GM23338 (cell line): Measurements from ENCODE around the gene PPAN. TPM values are rescaled to one million over a fixed set of nuclear protein-coding genes. Genes with fewer than 3 reads are reported as not detected.

Experiments used
- ATAC-seq: fragments of 200-7000 bp; cut with Tn5 transposase; 3 replicates; pipeline ENCODE4 v1.9.1; 2020
- DNase-seq: peaks from one replicate; pipeline ENCODE4 v3.0.0-alpha.2; 2015; ENCODE audit warnings: low spot score
- H2AFZ ChIP-seq: fragments of 200-600 bp; sonication (generic); 2 replicates; pipeline ENCODE4 v1.8.0; 2016; ENCODE audit warnings: antibody characterized with exemption, mild to moderate bottlenecking, moderate library complexity
- H3F3A ChIP-seq: fragments of 200-600 bp; sonication (generic); replicated peaks from 2 replicates; pipeline ENCODE4 v1.8.0; 2017; ENCODE audit warnings: antibody characterized with exemption, mixed run types, low read depth
- H3K27ac ChIP-seq: fragments of 200-600 bp; sonication (generic); 2 replicates; pipeline ENCODE4 v1.6.1; 2016; ENCODE audit warnings: low read depth
- H3K27me3 ChIP-seq: fragments of 200-600 bp; sonication (generic); 2 replicates; pipeline ENCODE4 v1.8.0; 2016; ENCODE audit warnings: mild to moderate bottlenecking, mixed run types, moderate library complexity; ENCODE audit not compliant: insufficient read depth
- H3K36me3 ChIP-seq: fragments of 200-600 bp; sonication (generic); 2 replicates; pipeline ENCODE4 v1.8.0; 2016; ENCODE audit warnings: mild to moderate bottlenecking; ENCODE audit not compliant: insufficient read depth
- H3K4me1 ChIP-seq: fragments of 200-600 bp; sonication (generic); 2 replicates; pipeline ENCODE4 v1.8.0; 2016; ENCODE audit warnings: mild to moderate bottlenecking, moderate library complexity; ENCODE audit not compliant: insufficient read depth
- H3K4me2 ChIP-seq: fragments of 200-600 bp; sonication (generic); 2 replicates; pipeline ENCODE4 v1.7.1; 2017; ENCODE audit warnings: mixed run types
- H3K4me3 ChIP-seq: fragments of 200-600 bp; sonication (generic); 2 replicates; pipeline ENCODE4 v1.6.1; 2016; ENCODE audit warnings: mixed run types
- H3K79me2 ChIP-seq: fragments of 200-600 bp; sonication (generic); replicated peaks from 2 replicates; pipeline ENCODE4 v1.8.0; 2017; ENCODE audit warnings: mild to moderate bottlenecking; ENCODE audit not compliant: insufficient read depth
- H3K9me2 ChIP-seq: fragments of 200-600 bp; sonication (generic); 2 replicates; pipeline ENCODE4 v1.8.0; 2017; ENCODE audit not compliant: insufficient read depth
- H4K20me1 ChIP-seq: fragments of 200-600 bp; sonication (generic); replicated peaks from 2 replicates; pipeline ENCODE4 v1.8.0; 2017; ENCODE audit warnings: mild to moderate bottlenecking; ENCODE audit not compliant: insufficient read depth
- H3K27ac Mint-ChIP-seq: 2 replicates; pipeline ENCODE4 v1.8.0; 2020; ENCODE audit warnings: inconsistent platforms, mild to moderate bottlenecking, moderate library complexity, mixed read lengths
- H3K27me3 Mint-ChIP-seq: 3 replicates; pipeline ENCODE4 v1.8.0; 2022; ENCODE audit warnings: low read depth, mild to moderate bottlenecking, moderate library complexity, mixed read lengths, inconsistent platforms; ENCODE audit not compliant: insufficient read depth, poor library complexity
- H3K36me3 Mint-ChIP-seq: 3 replicates; pipeline ENCODE4 v1.8.0; 2021; ENCODE audit warnings: low read depth, mild to moderate bottlenecking, inconsistent platforms, moderate library complexity, mixed read lengths
- H3K4me1 Mint-ChIP-seq: 3 replicates; pipeline ENCODE4 v1.8.0; 2020; ENCODE audit warnings: mild to moderate bottlenecking, inconsistent platforms, mixed read lengths
- H3K4me3 Mint-ChIP-seq: 3 replicates; pipeline ENCODE4 v1.8.0; 2021; ENCODE audit warnings: moderate library complexity, mild to moderate bottlenecking, inconsistent platforms, mixed read lengths
- H3K9me3 Mint-ChIP-seq: 3 replicates; pipeline ENCODE4 v1.8.0; 2020; ENCODE audit warnings: moderate library complexity, mild to moderate bottlenecking, inconsistent platforms, mixed read lengths
- CREB1 ChIP-seq: fragments of 250-450 bp; sonication (Bioruptor Pico); IDR thresholded peaks from 2 replicates; pipeline ENCODE4 v1.5.0; 2020; ENCODE audit warnings: low read depth, mild to moderate bottlenecking, moderate library complexity
- CTCF ChIP-seq, 2 experiments: fragments of 200-600 bp in 1 of 2; sonication (generic) in 1 of 2; conservative IDR thresholded peaks; 2 replicates each; pipeline versions ENCODE4 v1.5.1 to v1.6.1; 2016 to 2017; ENCODE audit warnings: antibody characterized with exemption in 2 of 2, low read depth in 2 of 2, mild to moderate bottlenecking in 2 of 2, moderate library complexity in 1 of 2
- EZH2 ChIP-seq: fragments of 200-600 bp; sonication (generic); IDR thresholded peaks from one replicate; pipeline ENCODE4 v1.8.0; 2017; ENCODE audit warnings: antibody characterized with exemption, mild to moderate bottlenecking, low read depth; ENCODE audit not compliant: unreplicated experiment
- EZH2phosphoT487 ChIP-seq: fragments of 200-600 bp; sonication (generic); IDR thresholded peaks from one replicate; pipeline ENCODE4 v1.8.1; 2018; ENCODE audit warnings: antibody characterized with exemption; ENCODE audit not compliant: unreplicated experiment
- JUNB ChIP-seq: IDR thresholded peaks from one replicate; pipeline ENCODE4 v1.6.1; 2016; ENCODE audit warnings: antibody characterized with exemption; ENCODE audit not compliant: unreplicated experiment
- POLR2AphosphoS5 ChIP-seq: IDR thresholded peaks from 2 replicates; pipeline ENCODE4 v1.6.1; 2016; ENCODE audit warnings: antibody characterized with exemption, low read depth
- ZNF331 ChIP-seq: fragments of 250-450 bp; sonication (Bioruptor Pico); IDR thresholded peaks from 2 replicates; pipeline ENCODE4 v1.5.0; 2020; ENCODE audit warnings: low read depth, mild to moderate bottlenecking, moderate library complexity
- polyA plus RNA-seq: library from polyadenylated mRNA; unstranded; fragments of >200 nt; fragmentation: Nextera tagmentation; extraction: Ambion mirVana; gene quantifications from 2 replicates; pipeline ENCODE4 v1.2.1, GENCODE V29; 2016
- total RNA-seq: library from RNA; depleted of rRNA; stranded (reverse); fragments of >200 nt; shearing (Covaris generic); gene quantifications from 2 replicates; pipeline ENCODE4 v1.2.3, GENCODE V29; 2014

Gene PPAN
- total and polyA plus RNA-seq, 2 experiments from 2014 or later = 71.8 to 81.9 TPM

GRCh38 chr19:10155839-10156238 is 49.7 kb downstream of the PPAN start:
- H3K27me3 Mint-ChIP-seq = peaks cover 2% of the 10 kb centered on the region
- Histone ChIP-seq H3K4me1 (no peaks in the 10 kb centered on the region), H3F3A (0 out of 2 replicates have a peak, but pooled peaks cover 12% of the 10 kb centered on the region), H3K9me2 (no peaks in the 10 kb centered on the region), H3K4me3 (no peak overlapping the region), H3K4me2 (no peak overlapping the region), H2AFZ (no peak overlapping the region), H3K27me3 (no peaks in the 10 kb centered on the region), H3K79me2 (no peaks in the 10 kb centered on the region), H4K20me1 (peaks cover 14% of the 10 kb centered on the region), H3K36me3 (peaks cover 75% of the 10 kb centered on the region), H3K27ac (no peak overlapping the region)
- H3K36me3 Mint-ChIP-seq = peaks cover 97% of the 10 kb centered on the region
- no peaks in the 10 kb centered on the region for H3K9me3 Mint-ChIP-seq
- no peaks in the 10 kb centered on the region for H3K4me1 Mint-ChIP-seq
- DNase-seq = no peak
- TF ChIP-seq CTCF (conservative IDR thresholded peaks at IDR 0.05; ENCODE audit: low read depth in 2 of 2) (0 out of 4 replicates have a peak, but pooled peaks of 1 of the 2 experiments have one; percentile 6), JUNB (no peak)
- ATAC-seq = no peak
- H3K27ac Mint-ChIP-seq = no peak overlapping the region
- no peak overlapping the region for H3K4me3 Mint-ChIP-seq

GRCh38 chr19:10158071-10158470 is 51.9 kb downstream of the PPAN start:
- Histone ChIP-seq H3K79me2 (no peaks in the 10 kb centered on the region), H2AFZ (no peak overlapping the region), H3K4me1 (no peaks in the 10 kb centered on the region), H3K36me3 (peaks cover 74% of the 10 kb centered on the region), H3K27me3 (no peaks in the 10 kb centered on the region), H3K4me2 (no peak overlapping the region), H3K9me2 (no peaks in the 10 kb centered on the region), H3K27ac (no peak overlapping the region), H3F3A (0 out of 2 replicates have a peak, but pooled peaks cover 12% of the 10 kb centered on the region), H3K4me3 (no peak overlapping the region), H4K20me1 (peaks cover 6% of the 10 kb centered on the region)
- no peaks in the 10 kb centered on the region for H3K4me1 Mint-ChIP-seq
- no peak overlapping the region for H3K27ac Mint-ChIP-seq
- DNase-seq (no peak), ATAC-seq (no peak)
- peaks cover 3% of the 10 kb centered on the region for H3K27me3 Mint-ChIP-seq
- TF ChIP-seq EZH2 (no peak), JUNB (no peak), POLR2AphosphoS5 (no peak), EZH2phosphoT487 (no peak), ZNF331 (CRISPR knock-in tag) (no peak), CREB1 (CRISPR knock-in tag) (no peak)
- peaks cover 97% of the 10 kb centered on the region for H3K36me3 Mint-ChIP-seq
- H3K9me3 Mint-ChIP-seq = no peaks in the 10 kb centered on the region
- no peak overlapping the region for H3K4me3 Mint-ChIP-seq

GRCh38 chr19:10158485-10158884 is 52.3 kb downstream of the PPAN start:
- H3K27ac ChIP-seq = no peak overlapping the region
- H3K27ac Mint-ChIP-seq = no peak overlapping the region
- no peak for DNase-seq
- H4K20me1 ChIP-seq = peaks cover 2% of the 10 kb centered on the region
- H3K4me1 ChIP-seq = no peaks in the 10 kb centered on the region
- H3K79me2 ChIP-seq = no peaks in the 10 kb centered on the region
- peaks cover 74% of the 10 kb centered on the region for H3K36me3 ChIP-seq
- H3K4me2 ChIP-seq = no peak overlapping the region
- H3F3A ChIP-seq = 0 out of 2 replicates have a peak, but pooled peaks cover 12% of the 10 kb centered on the region
- H3K27me3 ChIP-seq = no peaks in the 10 kb centered on the region
- no peaks in the 10 kb centered on the region for H3K9me3 Mint-ChIP-seq
- no peaks in the 10 kb centered on the region for H3K9me2 ChIP-seq
- H3K4me3 ChIP-seq = no peak overlapping the region
- peaks cover 97% of the 10 kb centered on the region for H3K36me3 Mint-ChIP-seq
- H3K27me3 Mint-ChIP-seq = peaks cover 3% of the 10 kb centered on the region
- no peaks in the 10 kb centered on the region for H3K4me1 Mint-ChIP-seq
- H3K4me3 Mint-ChIP-seq = no peak overlapping the region
- ATAC-seq = no peak
- H2AFZ ChIP-seq = no peak overlapping the region
- TF ChIP-seq CTCF (conservative IDR thresholded peaks at IDR 0.05; ENCODE audit: low read depth in 2 of 2) (no peak), POLR2AphosphoS5 (no peak)
